ENCODE measurements around the gene USP17L27. TPM values are rescaled to one million over a fixed set of nuclear protein-coding genes. Genes with fewer than 3 reads are reported as not detected.
"Not testable (repeated sequence)": the region's sequence is repeated elsewhere in the genome, so short reads cannot be mapped to it uniquely, and the experiment has no call there.

The USP17L27 gene, protein sequence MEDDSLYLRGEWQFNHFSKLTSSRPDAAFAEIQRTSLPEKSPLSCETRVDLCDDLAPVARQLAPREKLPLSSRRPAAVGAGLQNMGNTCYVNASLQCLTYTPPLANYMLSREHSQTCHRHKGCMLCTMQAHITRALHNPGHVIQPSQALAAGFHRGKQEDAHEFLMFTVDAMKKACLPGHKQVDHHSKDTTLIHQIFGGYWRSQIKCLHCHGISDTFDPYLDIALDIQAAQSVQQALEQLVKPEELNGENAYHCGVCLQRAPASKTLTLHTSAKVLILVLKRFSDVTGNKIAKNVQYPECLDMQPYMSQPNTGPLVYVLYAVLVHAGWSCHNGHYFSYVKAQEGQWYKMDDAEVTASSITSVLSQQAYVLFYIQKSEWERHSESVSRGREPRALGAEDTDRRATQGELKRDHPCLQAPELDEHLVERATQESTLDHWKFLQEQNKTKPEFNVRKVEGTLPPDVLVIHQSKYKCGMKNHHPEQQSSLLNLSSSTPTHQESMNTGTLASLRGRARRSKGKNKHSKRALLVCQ
- not detected for total RNA-seq
- polyA plus RNA-seq (ENCODE audit: insufficient read length in 6 of 6), result not detected
- long read RNA-seq, donor 1, result 0 reads
- long read RNA-seq, donor 2, result 0 reads
- long read RNA-seq, donor 3, result 0 reads
- long read RNA-seq, donor 4, result 0 reads
- long read RNA-seq, donor 5, result 0 reads
- long read RNA-seq, donor 6, result 0 reads
- long read RNA-seq, donor 7, result 0 reads
- long read RNA-seq, donor 8, result 0 reads
- long read RNA-seq, donor 9, result 0 reads
- long read RNA-seq, donor 10, result 0 reads
- long read RNA-seq, donor 11, partial matches to known transcripts, result 0 of 1 reads
- long read RNA-seq, donor 11, other reads (novel, unspliced or antisense), result 0 of 1 reads
- long read RNA-seq, donor 12, result 0 reads

DNA sequence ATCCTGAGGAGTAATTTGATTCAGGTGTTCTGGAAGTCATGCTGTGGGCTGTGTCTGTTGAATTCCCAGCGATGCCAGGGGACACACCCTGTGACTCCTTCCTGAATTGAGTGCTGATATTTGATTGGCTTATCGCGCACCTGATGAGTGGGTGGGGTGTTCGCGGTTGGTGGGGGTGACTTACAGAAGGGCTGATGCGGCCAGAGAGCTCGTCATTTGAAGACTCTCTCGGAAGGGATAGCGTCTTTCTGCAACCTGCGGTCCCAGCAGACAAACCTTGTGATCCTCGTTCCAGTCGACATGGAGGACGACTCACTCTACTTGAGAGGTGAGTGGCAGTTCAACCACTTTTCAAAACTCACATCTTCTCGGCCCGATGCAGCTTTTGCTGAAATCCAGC, at the start of gene USP17L27:
Gene USP17L27 (plus strand): TSS at position 301 of the 400 bp plus-strand sequence. CDS start 0 bp downstream, at position 301.
- intact Hi-C loops (cut with DNase I); H3K4me1 ChIP-seq; H3K27ac ChIP-seq; H3K4me3 ChIP-seq; H3K9me3 ChIP-seq; DNase-seq; ATAC-seq; H3K36me3 ChIP-seq; H3K27me3 ChIP-seq: not testable (repeated sequence)

GRCh38 chr4:9324191-9324590, 19.8 kb upstream of the USP17L27 start:
- H3K27ac ChIP-seq; DNase-seq; H3K9me3 ChIP-seq; intact Hi-C loops (cut with DNase I); H3K4me1 ChIP-seq; ATAC-seq; H3K27me3 ChIP-seq; H3K4me3 ChIP-seq; H3K36me3 ChIP-seq: not testable (repeated sequence)

DNA sequence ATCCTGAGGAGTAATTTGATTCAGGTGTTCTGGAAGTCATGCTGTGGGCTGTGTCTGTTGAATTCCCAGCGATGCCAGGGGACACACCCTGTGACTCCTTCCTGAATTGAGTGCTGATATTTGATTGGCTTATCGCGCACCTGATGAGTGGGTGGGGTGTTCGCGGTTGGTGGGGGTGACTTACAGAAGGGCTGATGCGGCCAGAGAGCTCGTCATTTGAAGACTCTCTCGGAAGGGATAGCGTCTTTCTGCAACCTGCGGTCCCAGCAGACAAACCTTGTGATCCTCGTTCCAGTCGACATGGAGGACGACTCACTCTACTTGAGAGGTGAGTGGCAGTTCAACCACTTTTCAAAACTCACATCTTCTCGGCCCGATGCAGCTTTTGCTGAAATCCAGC, 19.1 kb upstream of the USP17L27 start, which contains the start of gene USP17L24:
Gene USP17L24 (plus strand): TSS at position 301 of the 400 bp plus-strand sequence. CDS start 0 bp downstream, at position 301.
- H3K4me1 ChIP-seq; H3K27ac ChIP-seq; ATAC-seq; H3K4me3 ChIP-seq; intact Hi-C loops (cut with DNase I); H3K27me3 ChIP-seq; H3K36me3 ChIP-seq; DNase-seq; H3K9me3 ChIP-seq: not testable (repeated sequence)

- H3K9me3 ChIP-seq; H3K36me3 ChIP-seq; H3K27ac ChIP-seq; H3K4me1 ChIP-seq; H3K27me3 ChIP-seq; H3K4me3 ChIP-seq; DNase-seq; intact Hi-C loops (cut with DNase I); ATAC-seq: not testable (repeated sequence)
These were observed 14.3 kb upstream of the USP17L27 start, which contains the start of gene USP17L25 for GRCh38 chr4:9329611-9330010. USP17L25 (plus strand) TSS chr4:9329911; CDS start chr4:9329911, 0 bp downstream.

GRCh38 chr4:9334358-9334757, 9.6 kb upstream of the USP17L27 start, which contains the start of gene USP17L26:
USP17L26 (plus strand) TSS chr4:9334658; CDS start chr4:9334658, 0 bp downstream.
- H3K4me1 ChIP-seq; DNase-seq; H3K36me3 ChIP-seq; intact Hi-C loops (cut with DNase I); H3K27me3 ChIP-seq; H3K27ac ChIP-seq; H3K9me3 ChIP-seq; ATAC-seq; H3K4me3 ChIP-seq: not testable (repeated sequence)

DNA sequence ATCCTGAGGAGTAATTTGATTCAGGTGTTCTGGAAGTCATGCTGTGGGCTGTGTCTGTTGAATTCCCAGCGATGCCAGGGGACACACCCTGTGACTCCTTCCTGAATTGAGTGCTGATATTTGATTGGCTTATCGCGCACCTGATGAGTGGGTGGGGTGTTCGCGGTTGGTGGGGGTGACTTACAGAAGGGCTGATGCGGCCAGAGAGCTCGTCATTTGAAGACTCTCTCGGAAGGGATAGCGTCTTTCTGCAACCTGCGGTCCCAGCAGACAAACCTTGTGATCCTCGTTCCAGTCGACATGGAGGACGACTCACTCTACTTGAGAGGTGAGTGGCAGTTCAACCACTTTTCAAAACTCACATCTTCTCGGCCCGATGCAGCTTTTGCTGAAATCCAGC, 4.8 kb upstream of the USP17L27 start, which contains the start of gene USP17L5:
Gene USP17L5 (plus strand): TSS at position 301 of the 400 bp plus-strand sequence. CDS start 0 bp downstream, at position 301.
- ATAC-seq; intact Hi-C loops (cut with DNase I): not testable (repeated sequence)

GRCh38 chr4:9348593-9348992, 4.6 kb downstream of the USP17L27 start, which contains the start of gene USP17L28:
USP17L28 (plus strand) TSS chr4:9348893; CDS start chr4:9348893, 0 bp downstream.
- intact Hi-C loops (cut with DNase I); H3K27ac ChIP-seq: not testable (repeated sequence)

More for the DNA sequence above, 4.8 kb upstream of the USP17L27 start, which contains the start of gene USP17L5:
- H3K27ac ChIP-seq, DNase-seq, H3K4me3 ChIP-seq, H3K27me3 ChIP-seq, H3K9me3 ChIP-seq, H3K4me1 ChIP-seq, H3K36me3 ChIP-seq: not testable (repeated sequence)

DNA sequence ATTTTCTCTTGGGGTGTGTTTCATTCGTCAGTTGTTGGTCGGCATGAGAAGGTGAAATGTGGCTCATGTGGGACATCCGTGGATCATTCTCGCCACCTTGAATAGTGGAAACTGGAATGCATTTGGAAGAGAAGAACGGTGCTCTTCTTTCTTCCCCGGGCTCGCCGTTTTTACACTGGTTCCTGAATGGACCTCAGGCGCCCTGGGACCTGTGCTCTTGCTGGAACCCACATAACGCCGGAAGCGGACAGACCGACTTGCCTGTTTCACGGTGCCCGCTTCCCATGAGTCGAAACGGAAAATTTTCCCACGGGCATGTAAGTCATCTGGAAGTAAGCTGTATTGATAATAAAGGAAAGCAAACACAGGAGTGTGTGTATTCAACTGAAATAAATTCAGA, 6.9 kb downstream of the USP17L27 start:
- H3K27ac ChIP-seq; H3K4me3 ChIP-seq; H3K27me3 ChIP-seq; intact Hi-C loops (cut with DNase I); ATAC-seq; H3K4me1 ChIP-seq; H3K9me3 ChIP-seq; H3K36me3 ChIP-seq: not testable (repeated sequence)
- DNase-seq, result peak in 1 of 4 donors; percentile 90

More at GRCh38 chr4:9348593-9348992, 4.6 kb downstream of the USP17L27 start, which contains the start of gene USP17L28:
- H3K27me3 ChIP-seq, H3K9me3 ChIP-seq, H3K36me3 ChIP-seq, ATAC-seq, H3K4me3 ChIP-seq, H3K4me1 ChIP-seq, DNase-seq: not testable (repeated sequence)

GRCh38 chr4:9353338-9353737, 9.4 kb downstream of the USP17L27 start, which contains the start of gene USP17L29:
USP17L29 (plus strand) TSS chr4:9353638; CDS start chr4:9353638, 0 bp downstream.
- H3K4me1 ChIP-seq; H3K27me3 ChIP-seq; H3K9me3 ChIP-seq; DNase-seq; ATAC-seq; H3K36me3 ChIP-seq; H3K4me3 ChIP-seq; H3K27ac ChIP-seq; intact Hi-C loops (cut with DNase I): not testable (repeated sequence)

- H3K27me3 ChIP-seq; DNase-seq; H3K27ac ChIP-seq; H3K4me3 ChIP-seq; H3K36me3 ChIP-seq; H3K4me1 ChIP-seq; H3K9me3 ChIP-seq; ATAC-seq; intact Hi-C loops (cut with DNase I): not testable (repeated sequence)
These were observed 18.9 kb downstream of the USP17L27 start, which contains the start of gene USP17L30 for GRCh38 chr4:9362829-9363228. USP17L30 (plus strand) TSS chr4:9363129; CDS start chr4:9363129, 0 bp downstream.

- H3K27me3 ChIP-seq; intact Hi-C loops (cut with DNase I); H3K36me3 ChIP-seq; ATAC-seq; H3K9me3 ChIP-seq; H3K4me1 ChIP-seq; H3K27ac ChIP-seq; H3K4me3 ChIP-seq; DNase-seq: not testable (repeated sequence)
These were observed 35.9 kb downstream of the USP17L27 start for GRCh38 chr4:9379881-9380280.

Data from left lung (tissue), 14 donors.